AG04450 (cell line): Measurements from ENCODE around the gene CCM2. TPM values are rescaled to one million over a fixed set of nuclear protein-coding genes. Genes with fewer than 3 reads are reported as not detected.

Experiments used
- CTCF ChIA-PET: fragments of 300-600, 350-600 bp; formaldehyde crosslinking; extraction: SDS; loops from one replicate; lab custom pipeline; 2022; ENCODE audit warnings: antibody characterized with exemption, inconsistent platforms; lab: Charles Lee
- POLR2A ChIA-PET: fragments of 350-600 bp; formaldehyde crosslinking; extraction: SDS; loops from one replicate; lab custom pipeline; 2021; ENCODE audit warnings: antibody characterized with exemption, inconsistent platforms; lab: Yijun Ruan, JAX
- DNase-seq: peaks from one replicate; pipeline ENCODE4 v3.0.0-alpha.2; 2011; ENCODE audit warnings: low read depth, low spot score
- H3K27ac ChIP-seq: one replicate; pipeline ENCODE4 v1.5.1; 2012; ENCODE audit warnings: low read depth, low read length, control low read depth
- H3K27me3 ChIP-seq: one replicate; pipeline ENCODE4 v1.6.0; 2012; ENCODE audit warnings: low read length; ENCODE audit not compliant: control insufficient read depth, insufficient read depth
- H3K4me3 ChIP-seq: 2 replicates; pipeline ENCODE4 v1.5.1; 2011; ENCODE audit warnings: mild to moderate bottlenecking, low read depth, low read length, control low read depth
- H3K9me3 ChIP-seq: 2 replicates; pipeline ENCODE4 v1.5.1; 2012; ENCODE audit warnings: low read length; ENCODE audit not compliant: control insufficient read depth, insufficient read depth
- polyA plus RNA-seq: library from polyadenylated mRNA; depleted of rRNA; stranded (reverse); fragments of >200 nt; gene quantifications from 2 replicates; pipeline ENCODE4 v1.2.3, GENCODE V29; 2011
- TF ChIP-seq, protein P1 (sequence below): IDR thresholded peaks from 2 replicates; pipeline ENCODE4 v1.5.1; 2011; ENCODE audit warnings: low read depth, low read length, control low read depth, inconsistent platforms

Gene CCM2
- polyA plus RNA-seq, 1 experiment, result 24.7 TPM

DNA sequence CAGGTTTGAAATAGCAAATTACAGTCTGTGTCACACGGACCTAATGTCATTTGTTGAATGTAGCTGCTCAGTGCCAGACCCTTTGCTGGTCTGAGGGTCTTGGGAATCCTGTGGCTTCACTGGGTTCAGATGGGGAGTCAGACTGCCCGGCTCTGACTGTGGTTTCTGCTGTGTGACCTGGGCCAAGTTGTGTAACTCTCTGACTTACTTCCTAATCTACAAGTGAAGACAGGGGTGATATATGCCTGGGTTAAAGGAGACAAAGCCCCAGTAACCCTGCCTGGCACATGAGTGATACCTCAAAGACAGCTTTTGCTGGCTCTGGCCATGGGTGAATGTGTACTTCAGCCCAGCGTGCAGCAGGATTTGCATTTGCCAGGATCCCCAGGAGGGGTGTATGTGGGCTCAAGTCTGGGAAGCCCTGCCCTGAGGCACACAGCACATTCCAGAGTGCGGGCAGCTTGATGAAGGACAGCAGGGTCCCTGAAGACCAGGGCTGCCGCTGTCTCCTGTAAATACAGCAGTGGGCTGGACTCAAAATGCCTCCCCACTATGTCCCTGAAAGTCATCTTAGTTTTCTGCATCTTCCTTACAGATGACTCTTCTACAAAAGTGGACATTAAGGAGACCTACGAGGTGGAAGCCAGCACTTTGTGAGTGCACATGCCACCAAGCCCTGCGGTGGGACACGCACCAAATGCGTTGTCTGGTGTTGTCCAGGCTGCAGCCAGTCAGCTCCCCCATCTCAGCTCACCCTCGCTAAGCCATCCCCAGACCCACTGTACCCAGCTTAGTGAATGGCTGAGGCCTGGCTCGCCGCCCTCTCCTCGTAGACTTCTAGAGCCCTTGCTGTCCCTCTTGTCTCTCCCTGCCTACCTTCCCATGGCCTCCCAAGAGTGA, 72.4 kb downstream of the CCM2 start:
- ChIA-PET POLR2A (no interaction called here), CTCF (no interaction called here)
- DNase-seq, result no peak

DNA sequence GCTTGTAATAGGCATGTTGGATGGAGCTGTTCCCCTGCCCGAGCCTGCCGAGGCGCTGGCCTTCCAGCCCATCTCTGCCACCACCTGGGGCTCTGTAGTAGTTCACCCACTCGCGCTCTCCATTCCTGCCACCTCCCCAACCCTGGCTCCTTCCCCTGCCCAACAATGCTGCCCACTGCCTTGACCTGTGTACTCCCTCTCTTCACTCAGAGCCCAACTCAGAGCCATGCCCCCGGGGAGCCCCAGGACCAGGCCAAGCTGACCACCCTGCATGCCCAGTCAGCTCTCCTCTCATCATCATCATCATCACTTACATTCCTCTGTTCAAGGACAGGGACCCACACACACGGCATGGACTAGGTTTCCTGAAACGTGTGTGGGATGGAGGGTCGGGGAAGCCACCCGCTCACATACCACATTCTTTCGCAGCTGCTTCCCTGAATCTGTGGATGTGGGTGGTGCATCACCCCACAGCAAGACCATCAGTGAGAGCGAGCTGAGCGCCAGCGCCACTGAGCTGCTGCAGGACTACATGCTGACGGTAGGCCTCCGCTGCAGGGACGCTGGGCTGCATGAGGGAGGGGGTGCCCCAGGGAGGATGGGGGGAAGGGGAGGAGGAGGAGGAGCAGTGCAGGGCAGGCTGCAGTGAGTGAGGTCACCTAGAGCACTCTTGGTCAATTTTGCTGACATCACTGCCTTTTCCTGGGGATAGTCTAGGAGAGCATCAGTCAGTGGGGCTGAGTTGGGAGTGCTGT, 73.2 kb downstream of the CCM2 start:
- Histone ChIP-seq H3K27me3 (no peaks in the 10 kb centered on the region), H3K9me3 (no peaks in the 10 kb centered on the region; the same call in 1 of the 2 replicates), H3K4me3 (no peak overlapping the region), H3K27ac (no peak overlapping the region)
- DNase-seq, result no peak
- POLR2A ChIA-PET, result no interaction called here
- CTCF ChIA-PET, result no interaction called here
- TF ChIP-seq, protein P1, sequence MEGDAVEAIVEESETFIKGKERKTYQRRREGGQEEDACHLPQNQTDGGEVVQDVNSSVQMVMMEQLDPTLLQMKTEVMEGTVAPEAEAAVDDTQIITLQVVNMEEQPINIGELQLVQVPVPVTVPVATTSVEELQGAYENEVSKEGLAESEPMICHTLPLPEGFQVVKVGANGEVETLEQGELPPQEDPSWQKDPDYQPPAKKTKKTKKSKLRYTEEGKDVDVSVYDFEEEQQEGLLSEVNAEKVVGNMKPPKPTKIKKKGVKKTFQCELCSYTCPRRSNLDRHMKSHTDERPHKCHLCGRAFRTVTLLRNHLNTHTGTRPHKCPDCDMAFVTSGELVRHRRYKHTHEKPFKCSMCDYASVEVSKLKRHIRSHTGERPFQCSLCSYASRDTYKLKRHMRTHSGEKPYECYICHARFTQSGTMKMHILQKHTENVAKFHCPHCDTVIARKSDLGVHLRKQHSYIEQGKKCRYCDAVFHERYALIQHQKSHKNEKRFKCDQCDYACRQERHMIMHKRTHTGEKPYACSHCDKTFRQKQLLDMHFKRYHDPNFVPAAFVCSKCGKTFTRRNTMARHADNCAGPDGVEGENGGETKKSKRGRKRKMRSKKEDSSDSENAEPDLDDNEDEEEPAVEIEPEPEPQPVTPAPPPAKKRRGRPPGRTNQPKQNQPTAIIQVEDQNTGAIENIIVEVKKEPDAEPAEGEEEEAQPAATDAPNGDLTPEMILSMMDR, result no peak

More for the DNA sequence above, 72.4 kb downstream of the CCM2 start:
- Histone ChIP-seq H3K9me3 (no peaks in the 10 kb centered on the region; the same call in 1 of the 2 replicates), H3K27ac (no peak overlapping the region), H3K27me3 (no peaks in the 10 kb centered on the region), H3K4me3 (no peak overlapping the region)
- TF ChIP-seq, protein P1, result no peak

DNA sequence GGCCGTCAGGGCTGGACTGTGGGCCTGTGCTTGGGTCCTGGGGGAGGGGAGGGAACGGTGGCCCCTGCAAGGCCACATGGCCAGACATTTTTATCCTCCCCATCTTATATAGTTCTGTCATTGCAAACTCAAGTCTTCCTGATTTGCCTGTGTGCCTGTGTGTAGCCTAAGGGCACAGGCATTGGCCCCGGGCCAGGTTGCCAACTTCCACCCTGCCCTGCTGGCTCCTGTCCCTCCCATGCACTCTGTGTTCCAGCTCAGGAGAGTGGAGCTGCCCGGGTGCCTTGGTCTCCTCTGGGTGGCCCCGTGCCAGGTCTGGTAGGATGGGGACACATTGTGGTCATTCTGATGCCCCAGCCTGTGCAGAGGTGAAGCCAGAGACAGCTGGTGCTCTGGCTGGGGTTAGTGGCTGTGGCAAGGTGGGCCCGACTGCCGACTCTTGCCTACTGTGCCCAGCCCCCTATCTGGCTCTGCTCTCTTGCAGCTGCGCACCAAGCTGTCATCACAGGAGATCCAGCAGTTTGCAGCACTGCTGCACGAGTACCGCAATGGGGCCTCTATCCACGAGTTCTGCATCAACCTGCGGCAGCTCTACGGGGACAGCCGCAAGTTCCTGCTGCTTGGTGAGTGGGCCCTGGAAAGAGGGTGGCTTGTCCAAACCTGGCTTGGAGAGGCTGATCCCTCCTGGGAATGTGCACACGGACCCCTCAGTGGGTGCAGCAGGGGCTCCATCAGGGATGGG, 74.0 kb downstream of the CCM2 start:
- H3K27ac ChIP-seq, result no peak overlapping the region
- TF ChIP-seq, protein P1, result no peak
- ChIA-PET CTCF (no interaction called here), POLR2A (no interaction called here)
- H3K9me3 ChIP-seq, result no peaks in the 10 kb centered on the region; the same call in 1 of the 2 replicates
- H3K27me3 ChIP-seq, result no peaks in the 10 kb centered on the region
- no peak overlapping the region for H3K4me3 ChIP-seq
- DNase-seq, result no peak

DNA sequence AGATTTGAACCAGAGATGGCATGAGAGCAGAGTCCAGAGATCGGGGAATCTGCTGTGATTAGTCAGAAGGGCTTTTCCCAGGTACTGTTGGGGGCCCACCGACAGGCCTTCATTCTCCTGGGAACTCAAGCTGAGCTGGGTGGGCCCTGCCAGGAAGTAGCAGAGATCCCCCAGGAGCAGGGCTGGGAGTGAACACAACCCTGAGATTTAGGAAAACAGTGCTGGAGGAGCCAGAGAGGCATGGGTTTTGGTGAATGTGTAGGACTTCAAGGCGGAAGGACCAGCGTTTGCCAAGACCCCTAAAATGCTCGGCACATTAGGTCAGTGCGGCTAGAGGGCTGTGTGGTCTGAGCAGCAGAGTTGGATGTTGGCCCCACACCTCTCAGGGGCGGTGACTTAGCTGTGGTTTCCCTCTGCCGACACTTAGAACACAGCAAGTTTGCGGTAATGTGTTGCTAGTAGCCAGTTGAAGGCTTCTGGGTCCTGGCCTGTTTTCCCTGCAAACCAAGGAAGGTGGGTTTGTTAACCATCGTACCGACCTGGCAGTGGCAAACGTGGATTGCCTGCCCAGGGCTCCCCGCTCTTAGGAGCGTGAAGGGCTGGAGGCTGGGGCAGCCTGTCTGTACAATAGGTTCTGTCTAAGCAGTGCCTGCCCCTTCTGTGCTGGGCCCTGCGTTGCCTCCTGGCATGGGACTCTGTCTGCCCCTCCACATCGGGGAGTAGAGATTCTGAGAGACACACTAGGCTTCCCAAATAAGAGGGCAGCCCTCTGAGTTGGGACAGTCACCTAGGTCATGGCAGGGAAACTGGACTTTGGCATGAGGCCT, 74.7 kb downstream of the CCM2 start:
- H3K27ac ChIP-seq, result no peak overlapping the region
- no peak for DNase-seq
- CTCF ChIA-PET, result no interaction called here

More for the DNA sequence above, 74.7 kb downstream of the CCM2 start:
- TF ChIP-seq, protein P1, result no peak
- Histone ChIP-seq H3K27me3 (no peaks in the 10 kb centered on the region), H3K4me3 (no peak overlapping the region), H3K9me3 (no peaks in the 10 kb centered on the region; the same call in 1 of the 2 replicates)
- POLR2A ChIA-PET, result no interaction called here
